NOMO-1 treated with DMSO at 0.1 percent for 48 hours (cell line): ENCODE data around the gene B3GAT1.

ENCODE experiments used
- DNase-seq: peaks from one replicate; lab custom pipeline; 2025; ENCODE audit not compliant: unreplicated experiment; lab: John Stamatoyannopoulos, UW

The B3GAT1 gene

DNA sequence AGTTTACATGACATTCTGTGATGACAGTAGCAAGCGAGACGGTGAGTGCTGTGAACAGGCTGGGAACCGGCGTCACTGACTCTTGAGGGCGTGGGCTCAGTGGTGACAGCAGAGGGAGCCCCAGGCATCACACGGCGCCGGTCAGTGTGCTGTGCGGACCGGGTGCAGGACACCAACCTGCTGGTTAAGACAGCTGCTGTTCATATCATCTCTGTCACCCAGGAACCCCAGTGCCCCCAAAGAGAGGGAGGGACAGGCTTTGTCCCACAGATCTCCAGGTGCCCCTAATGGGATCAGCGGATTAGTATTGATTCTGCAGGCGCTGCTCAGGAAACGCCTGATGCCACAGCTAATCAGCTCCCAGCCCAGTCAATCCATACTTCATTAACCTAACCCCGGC lies 18.4 kb downstream of the B3GAT1 start:
- DNase-seq = no peak

- DNase-seq = no peak
Measured at GRCh38 chr11:134392953-134393615, 19.0 kb downstream of the B3GAT1 start.

DNA sequence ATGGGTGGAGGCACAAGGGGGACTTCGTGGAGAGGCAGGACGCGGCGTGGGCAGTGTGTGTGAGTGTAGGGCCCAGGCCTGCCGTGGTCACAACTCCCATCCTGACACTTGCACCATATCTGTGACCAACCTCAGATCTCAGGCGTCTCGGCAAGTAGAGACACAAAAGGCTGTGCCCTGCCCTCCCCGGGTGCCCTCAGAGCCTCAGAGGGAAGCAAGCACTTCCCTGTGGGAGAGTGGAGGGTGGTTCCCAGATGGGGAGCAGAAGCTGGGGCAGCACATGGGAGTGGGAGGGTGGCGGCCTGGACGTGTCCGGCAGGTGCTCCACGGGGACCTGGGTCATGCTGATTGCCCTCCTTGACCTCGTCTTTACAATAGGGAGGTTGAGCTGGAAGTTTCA lies 20.4 kb downstream of the B3GAT1 start:
- no peak for DNase-seq

DNA sequence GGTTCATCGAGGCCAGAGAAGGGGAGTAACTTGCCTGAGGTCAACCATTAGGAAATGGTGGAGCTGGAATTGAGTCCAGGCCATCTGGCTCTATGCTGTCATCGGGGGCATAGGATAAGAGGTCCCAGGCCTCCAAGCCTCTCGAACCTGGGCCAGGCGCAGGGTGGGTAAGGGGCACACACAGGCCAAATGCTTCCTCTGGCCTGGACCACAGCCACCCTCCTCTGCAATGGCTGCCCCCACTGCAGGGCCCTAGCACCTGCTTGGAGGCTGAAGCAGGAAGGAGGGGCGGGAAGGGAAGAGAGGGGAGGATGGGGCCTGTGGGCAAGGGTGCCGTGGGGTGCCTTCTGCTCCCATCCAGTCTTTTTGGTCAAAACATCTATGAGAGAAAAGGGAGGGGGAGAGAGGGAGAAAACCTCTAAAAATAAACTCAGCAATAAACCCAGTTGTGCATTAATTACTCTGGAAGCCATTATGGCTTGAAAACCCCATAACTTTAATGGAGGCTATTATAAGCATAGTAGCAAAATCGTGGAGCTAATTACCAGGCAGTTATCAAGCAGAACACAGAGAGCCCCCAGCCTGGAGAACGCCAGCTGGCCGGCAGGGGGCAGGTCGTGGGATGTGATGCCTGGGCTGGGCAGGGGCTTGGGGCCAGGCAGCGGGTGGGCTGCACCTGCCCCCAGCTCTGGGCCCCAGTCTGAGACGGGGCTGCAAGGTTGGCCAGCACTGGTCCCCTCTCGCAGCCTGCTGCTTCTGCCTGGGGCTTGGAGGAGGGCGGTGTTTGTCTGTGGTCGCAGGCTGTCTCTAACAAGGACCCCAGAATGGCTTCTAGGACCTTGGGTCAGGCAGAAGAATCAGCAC lies 21.1 kb downstream of the B3GAT1 start:
- DNase-seq = no peak

DNA sequence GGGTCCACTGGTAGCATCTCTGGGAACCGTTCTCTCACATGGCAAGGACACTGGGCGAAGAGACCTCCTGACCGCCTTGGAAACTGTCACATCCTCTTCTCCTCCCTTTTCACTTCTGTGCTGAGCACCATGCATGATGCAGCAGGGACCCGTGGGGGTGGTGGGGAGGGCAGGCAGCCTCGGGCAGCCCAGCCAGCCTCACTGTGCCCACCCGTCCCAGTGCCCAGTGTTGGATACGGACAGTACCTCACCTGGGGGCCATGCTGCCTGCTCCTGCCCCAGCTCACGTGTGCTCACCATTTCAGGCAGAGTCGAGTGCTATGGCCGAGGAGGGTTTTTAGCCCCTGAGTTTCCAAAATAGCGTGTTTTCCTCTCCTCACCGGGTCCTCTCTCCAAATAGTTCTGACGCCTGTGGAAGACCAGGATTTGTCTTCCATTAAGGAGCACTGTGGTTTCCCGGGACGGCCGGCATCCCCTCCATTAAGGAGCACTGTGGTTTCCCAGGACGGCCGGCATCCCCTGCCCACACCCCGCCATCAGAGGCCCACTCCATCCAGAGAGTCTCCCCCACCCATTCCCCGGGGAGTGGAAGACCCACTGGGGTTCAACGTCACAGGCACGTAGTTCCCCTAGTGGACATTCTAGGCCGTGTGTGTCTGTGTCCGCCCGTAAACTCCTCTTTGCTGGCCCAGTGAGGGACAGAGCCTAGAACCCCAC lies 22.4 kb downstream of the B3GAT1 start:
- no peak for DNase-seq

DNA sequence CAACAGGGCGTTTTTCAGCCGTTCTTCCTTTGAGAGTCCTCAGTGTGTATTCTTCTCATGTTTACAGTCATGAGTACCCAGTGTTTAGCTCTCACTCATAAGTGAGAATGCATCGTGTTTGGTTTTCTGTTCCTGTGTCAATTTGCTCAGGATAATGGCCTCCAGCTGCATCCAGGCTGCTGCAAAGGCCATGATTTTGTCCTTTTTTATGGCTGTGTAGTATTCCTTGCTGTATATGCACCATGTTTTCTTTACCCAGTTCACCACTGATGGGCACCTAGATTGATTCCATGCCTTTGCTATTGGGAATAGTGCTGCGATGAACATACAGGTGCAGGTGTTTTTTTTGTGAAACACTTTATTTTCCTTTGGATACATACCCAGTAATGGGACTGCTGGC lies 23.5 kb downstream of the B3GAT1 start:
- no peak for DNase-seq

GRCh38 chr11:134387501-134387900 lies 24.5 kb downstream of the B3GAT1 start:
- no peak for DNase-seq

DNA sequence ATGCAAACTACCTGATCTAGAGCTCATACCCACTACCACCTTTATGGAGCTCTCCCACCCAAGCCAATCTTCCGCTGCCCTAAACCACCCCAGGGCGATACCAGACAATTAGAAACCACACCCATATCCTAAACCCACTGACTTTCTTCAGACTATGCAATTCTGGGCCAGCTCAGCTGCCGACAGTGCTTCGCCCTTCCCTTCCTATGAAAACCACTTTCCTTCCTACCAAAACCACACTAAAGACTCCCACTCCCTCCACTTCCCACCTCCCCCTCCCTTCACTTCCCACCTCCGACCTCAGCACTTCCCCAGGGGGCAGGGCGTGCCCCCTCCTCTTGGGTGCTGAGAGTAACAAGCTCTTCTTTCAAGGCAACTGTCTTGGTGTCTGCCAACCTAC lies 25.1 kb downstream of the B3GAT1 start:
- DNase-seq = no peak

DNA sequence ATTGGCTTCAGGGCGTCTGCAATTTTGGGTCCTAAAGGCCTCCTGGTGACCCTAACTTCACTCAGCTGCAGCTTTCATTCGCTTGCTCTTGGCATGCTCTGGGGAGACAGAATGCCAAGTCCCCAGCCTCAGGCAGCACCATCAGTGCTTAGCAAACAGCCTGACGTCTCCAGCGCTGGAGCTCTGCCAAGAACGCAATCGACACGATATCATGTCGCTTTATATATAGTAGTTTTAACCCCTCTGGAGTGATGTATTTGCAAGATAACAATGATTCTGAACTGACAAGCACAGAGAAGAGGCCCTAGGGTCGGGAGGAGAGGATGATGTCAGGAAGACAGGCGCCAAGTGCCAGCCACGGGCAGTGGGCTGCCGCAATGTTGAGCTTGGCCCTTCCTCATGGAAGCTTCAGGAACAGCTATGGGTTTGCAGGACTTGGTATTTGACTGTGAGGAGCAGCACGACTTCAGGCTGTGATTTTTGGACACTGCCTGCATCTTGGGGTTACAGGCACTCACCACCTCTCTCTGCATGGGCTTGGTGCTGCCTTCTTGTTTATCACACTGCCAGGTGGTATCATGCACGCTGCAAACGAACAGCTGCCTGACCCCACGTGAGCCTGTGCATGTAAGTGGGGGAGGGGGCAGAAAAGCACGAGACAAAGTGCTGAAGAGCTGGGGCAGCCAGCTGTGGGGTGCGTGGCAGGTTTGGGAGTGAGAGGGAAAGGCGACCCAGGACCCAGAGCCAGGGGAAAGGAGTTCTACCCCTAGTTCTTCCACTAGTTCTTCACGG lies 26.1 kb downstream of the B3GAT1 start:
- DNase-seq = no peak

DNA sequence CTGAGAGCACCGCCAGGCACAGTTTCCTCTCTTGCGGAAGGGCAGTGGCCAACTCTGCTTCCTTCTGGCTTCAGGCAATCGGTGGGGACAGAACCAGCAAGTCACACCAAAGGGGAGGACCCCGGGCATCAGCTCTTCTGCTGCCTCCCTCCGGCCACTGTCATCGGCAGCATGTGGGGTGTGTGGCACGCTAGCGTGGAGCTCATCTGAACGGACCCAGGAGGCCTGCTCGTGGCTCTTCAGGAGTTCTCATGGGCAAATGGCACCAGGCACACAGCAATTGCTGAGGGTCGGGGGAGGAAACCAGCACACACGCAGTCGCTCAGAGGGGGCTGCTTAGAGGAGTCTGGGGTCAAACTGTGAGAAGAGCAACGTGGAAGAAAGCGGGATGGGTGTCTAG lies 26.9 kb downstream of the B3GAT1 start:
- no peak for DNase-seq

DNA sequence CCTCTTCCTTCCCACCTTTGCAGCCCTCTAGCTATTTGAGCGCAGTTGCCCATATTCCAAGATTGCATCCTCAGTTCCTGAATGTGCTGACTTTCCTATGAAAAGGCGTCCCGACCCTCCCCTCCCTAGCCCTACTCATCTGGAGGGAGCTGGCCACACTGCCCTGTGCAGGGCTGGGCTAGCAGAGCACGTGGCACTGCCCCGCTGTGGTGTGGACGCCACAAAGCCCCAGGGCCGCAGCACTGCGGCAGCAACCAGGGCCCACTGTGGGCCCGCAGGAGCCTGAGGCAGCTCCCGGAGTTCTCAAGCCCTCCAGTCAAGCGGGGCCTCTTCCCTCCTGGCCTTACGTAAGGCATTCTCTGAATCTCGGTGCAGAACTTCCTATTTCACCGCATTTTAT lies 27.6 kb downstream of the B3GAT1 start:
- no peak for DNase-seq

DNA sequence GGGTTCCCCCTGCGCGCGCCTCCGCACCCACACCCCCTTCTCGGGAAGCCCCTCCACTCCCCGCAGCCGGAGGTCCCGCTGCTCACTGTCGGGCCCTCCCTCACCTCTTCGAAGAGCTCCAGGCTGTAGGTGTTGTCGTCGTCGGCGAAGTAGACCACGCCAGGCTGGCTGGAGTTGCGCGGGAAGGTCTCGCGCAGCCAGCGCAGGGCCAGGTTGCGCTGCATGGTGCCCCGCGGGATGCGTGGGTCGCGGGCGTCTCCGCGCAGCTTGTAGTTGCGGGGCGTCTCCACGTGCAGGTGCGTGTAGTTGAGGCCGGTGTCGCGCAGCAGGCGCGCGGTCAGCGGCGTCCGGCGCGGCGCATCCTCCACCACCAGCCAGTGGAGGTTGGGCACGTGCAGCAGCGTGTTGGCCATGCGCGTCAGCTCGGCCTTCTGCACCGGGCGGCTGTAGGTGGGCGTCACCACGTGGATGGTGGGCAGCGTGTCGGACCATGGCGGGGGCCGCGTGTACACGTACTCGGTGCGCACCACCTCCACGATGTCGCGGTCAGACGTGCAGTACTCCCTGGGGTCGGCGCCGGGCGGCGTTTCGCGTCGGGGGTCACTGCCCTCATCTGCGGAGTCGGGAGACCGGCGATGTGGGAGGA lies 28.3 kb downstream of the B3GAT1 start:
- no peak for DNase-seq

DNA sequence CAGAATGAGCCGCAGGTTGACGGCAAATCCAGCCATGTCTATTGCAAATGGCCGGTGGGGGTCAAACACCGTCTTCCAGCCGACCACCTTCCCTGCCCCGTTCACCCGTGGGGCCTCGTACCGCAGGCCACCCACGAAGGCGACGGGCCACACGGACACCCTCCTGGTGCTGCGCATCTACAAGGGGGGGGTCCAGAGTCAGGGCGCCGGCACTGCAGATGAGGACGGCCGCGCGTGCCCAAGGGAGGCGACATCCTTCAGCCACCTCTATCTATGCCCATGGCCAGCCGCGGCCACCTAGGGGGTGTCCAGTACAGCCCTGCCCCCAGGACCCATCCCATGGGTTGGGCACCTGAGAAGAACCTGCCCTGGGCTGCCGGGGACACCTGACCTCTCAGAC lies 29.2 kb downstream of the B3GAT1 start:
- DNase-seq = no peak

DNA sequence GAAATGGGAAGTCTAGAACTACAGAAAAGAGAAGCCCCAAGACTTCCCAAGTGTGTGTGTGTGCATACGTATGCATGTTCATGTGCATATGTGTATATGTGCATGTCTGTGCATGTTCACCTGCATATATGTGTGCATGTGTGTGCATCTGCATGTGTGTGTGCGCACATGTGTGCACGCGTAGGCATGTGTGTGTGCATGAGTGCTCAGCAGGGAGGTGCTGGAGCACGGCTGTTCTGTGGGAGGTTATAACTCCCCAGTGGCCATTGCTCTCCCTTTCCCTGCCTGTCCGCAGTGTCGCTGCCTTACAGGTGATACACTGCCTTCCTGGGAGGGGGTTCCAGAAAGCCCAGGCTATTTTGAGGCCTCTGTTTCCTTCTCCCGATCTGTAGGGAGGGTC lies 29.8 kb downstream of the B3GAT1 start:
- no peak for DNase-seq

DNA sequence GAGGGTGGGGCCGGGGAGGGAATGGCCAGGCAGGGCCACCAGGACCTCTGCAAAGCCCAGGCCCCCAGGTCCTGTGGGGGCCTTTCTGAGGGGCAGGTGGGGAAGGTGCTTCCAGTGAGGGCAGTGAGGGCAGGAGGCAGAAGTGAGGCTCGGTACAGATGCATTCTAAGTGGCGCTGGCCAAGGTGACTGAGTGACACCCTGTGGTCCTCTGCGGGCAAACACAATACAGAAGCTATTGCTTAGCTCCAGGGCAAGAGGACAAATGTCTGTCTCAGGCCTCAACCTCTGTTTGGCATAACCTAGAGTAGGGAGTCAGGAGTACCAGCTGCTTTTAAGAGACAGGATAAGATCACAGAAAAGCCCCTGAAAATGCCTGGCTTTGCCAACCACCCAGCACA lies 31.3 kb downstream of the B3GAT1 start:
- no peak for DNase-seq

DNA sequence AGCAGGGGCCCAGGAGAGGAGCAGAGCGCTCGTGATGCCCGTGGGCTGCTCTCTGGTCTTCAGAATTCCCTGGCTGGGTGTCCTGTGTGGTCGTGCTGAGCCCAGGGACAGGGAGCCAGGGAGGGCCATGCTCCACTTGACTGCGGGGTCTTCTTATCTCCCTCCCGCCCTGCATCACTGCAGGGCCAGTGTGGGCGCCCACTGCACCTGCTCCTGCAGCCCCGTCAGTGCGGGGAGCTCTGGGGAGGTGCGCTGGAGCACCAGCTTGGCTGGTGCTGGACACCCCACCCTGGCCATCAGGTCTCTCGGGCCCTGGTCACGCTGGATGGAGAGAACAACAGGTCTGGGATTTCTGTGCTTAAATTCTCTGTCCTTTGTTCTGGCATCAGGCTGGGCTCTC lies 31.8 kb downstream of the B3GAT1 start:
- no peak for DNase-seq

GRCh38 chr11:134379241-134379640 lies 32.8 kb downstream of the B3GAT1 start:
- DNase-seq = no peak

DNA sequence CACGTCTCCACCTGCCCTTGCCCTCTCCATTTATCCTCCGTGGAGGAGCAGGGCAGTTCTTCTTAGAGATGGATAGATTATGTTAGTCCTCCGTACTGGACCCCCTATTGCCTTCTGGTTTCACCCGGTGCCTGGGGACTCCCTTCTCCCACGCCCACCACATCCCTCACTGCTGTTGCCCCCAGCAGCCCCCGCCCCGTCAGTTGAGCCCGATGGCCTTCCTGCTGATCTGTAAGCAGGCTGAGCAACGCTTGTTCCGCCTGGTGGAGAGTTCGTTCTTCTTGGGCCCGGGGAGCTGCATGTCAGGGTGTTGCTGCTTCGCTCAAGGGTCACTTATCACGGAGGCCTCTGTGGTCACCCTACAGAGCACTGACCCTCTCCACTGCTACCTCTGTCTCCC lies 34.2 kb downstream of the B3GAT1 start:
- DNase-seq = no peak

DNA sequence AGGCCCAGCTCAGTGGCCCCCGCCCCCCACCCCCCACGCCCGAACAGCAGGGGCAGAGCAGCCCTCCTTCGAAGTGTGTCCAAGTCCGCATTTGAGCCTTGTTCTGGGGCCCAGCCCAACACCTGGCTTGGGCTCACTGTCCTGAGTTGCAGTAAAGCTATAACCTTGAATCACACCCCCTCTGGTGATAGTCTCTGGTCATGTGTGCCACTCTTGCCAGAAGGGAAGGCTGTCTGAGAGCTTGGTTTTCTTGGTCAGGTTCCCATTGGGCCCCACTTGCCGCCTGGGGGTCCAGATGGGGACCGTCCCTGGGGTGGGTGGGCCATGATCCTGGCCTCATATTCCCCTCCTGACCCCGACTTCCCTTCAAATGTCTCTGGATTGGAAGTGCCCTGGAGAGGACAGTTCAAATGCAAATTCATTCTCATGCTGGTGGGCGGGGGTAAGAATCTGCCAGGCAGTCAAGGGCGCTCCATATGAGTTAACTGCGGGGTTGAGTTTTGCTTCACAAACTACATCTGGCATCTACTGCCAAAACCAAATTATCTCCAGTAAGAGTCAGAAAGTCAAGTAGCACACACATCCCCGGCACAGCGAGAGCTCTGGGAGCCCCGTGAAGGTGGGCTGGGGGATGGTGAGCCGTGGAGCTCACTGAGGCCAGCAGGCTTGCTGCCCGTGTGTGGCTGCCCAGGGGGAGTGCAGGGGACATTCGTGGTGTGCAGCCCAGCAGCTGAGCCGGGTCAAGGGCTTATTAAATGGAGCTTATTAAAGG lies 35.7 kb downstream of the B3GAT1 start:
- DNase-seq = no peak
